H1 (cell line): ENCODE data around the gene NMT2. TPM values are rescaled to one million over a fixed set of nuclear protein-coding genes. Genes with fewer than 3 reads are reported as not detected.

Experiments used
- CTCF ChIA-PET: fragments of 300-600 bp; sonication (Branson Sonifier 250); formaldehyde crosslinking; loops from one replicate; lab custom pipeline; 2021; ENCODE audit not compliant: partially characterized antibody; lab: Charles Lee
- POLR2A ChIA-PET: fragments of 300-600 bp; sonication (Branson Sonifier 250); formaldehyde crosslinking; loops from one replicate; lab custom pipeline; 2021; ENCODE audit warnings: inconsistent platforms; ENCODE audit not compliant: partially characterized antibody; lab: Charles Lee
- DNase-seq, 2 experiments: peaks; one replicate each; pipeline versions ENCODE4 v3.0.0 to v3.0.0-alpha.2; 2010 to 2022; ENCODE audit warnings: low spot score in 2 of 2, low read depth in 1 of 2, mixed read lengths in 1 of 2
- FAIRE-seq: peaks from 2 replicates; lab custom pipeline; 2011; peaks lifted over from hg19 to GRCh38; lab: Jason Lieb, UNC
- H2AFZ ChIP-seq: 2 replicates; pipeline ENCODE4 v1.8.1; 2012; ENCODE audit warnings: low read length, inconsistent platforms
- H2AK5ac ChIP-seq: 2 replicates; pipeline ENCODE4 v1.6.1; 2013; ENCODE audit warnings: low read depth, low read length
- H2BK120ac ChIP-seq: replicated peaks from 2 replicates; pipeline ENCODE3; 2013; ENCODE audit warnings: low read depth, low read length, inconsistent platforms
- H2BK12ac ChIP-seq: 2 replicates; pipeline ENCODE4 v1.6.1; 2013; ENCODE audit warnings: low read depth, low read length
- H2BK15ac ChIP-seq: 2 replicates; pipeline ENCODE4 v1.6.1; 2013; ENCODE audit warnings: low read length
- H2BK20ac ChIP-seq: 2 replicates; pipeline ENCODE4 v1.6.1; 2013; ENCODE audit warnings: low read length
- H2BK5ac ChIP-seq: 2 replicates; pipeline ENCODE4 v1.6.1; 2013; ENCODE audit warnings: low read depth, low read length
- H3K14ac ChIP-seq: 2 replicates; pipeline ENCODE4 v1.6.1; 2013; ENCODE audit warnings: inconsistent platforms; ENCODE audit not compliant: insufficient read length
- H3K18ac ChIP-seq: 2 replicates; pipeline ENCODE4 v1.6.1; 2013; ENCODE audit warnings: low read length; ENCODE audit errors: extremely low read depth
- H3K23ac ChIP-seq: 2 replicates; pipeline ENCODE4 v1.6.1; 2013; ENCODE audit warnings: inconsistent platforms; ENCODE audit not compliant: insufficient read length
- H3K23me2 ChIP-seq: 2 replicates; pipeline ENCODE4 v1.6.1; 2013; ENCODE audit warnings: low read depth, low read length
- H3K27ac ChIP-seq: 2 replicates; pipeline ENCODE4 v1.6.1; 2011; ENCODE audit warnings: low read depth, low read length, inconsistent platforms
- H3K27me3 ChIP-seq, 4 experiments: replicated peaks in 1 of 4; 1 replicate in 1 of 4; 2 replicates in 3 of 4; pipeline versions ENCODE4 v1.6.1 to v1.8.1; 2011 to 2013; ENCODE audit warnings: low read length in 3 of 4, mild to moderate bottlenecking in 3 of 4, inconsistent platforms in 2 of 4, mixed read lengths in 2 of 4, moderate library complexity in 1 of 4; ENCODE audit not compliant: control insufficient read depth in 3 of 4, insufficient read depth in 3 of 4; ENCODE audit errors: extremely low read depth in 1 of 4
- H3K36me3 ChIP-seq, 4 experiments: 2 replicates each; pipeline versions ENCODE4 v1.6.1 to v1.8.1; 2011 to 2013; ENCODE audit warnings: mild to moderate bottlenecking in 4 of 4, low read length in 3 of 4, moderate library complexity in 2 of 4, control low read depth in 1 of 4, inconsistent platforms in 1 of 4; ENCODE audit not compliant: insufficient read depth in 4 of 4, control insufficient read depth in 2 of 4
- H3K4ac ChIP-seq: replicated peaks from 2 replicates; pipeline ENCODE3; 2013; ENCODE audit warnings: low read length, low read depth, mixed read lengths, inconsistent platforms; ENCODE audit not compliant: insufficient read length
- H3K4me1 ChIP-seq, 4 experiments: replicated peaks in 1 of 4; 1 replicate in 1 of 4; 2 replicates in 3 of 4; pipeline versions ENCODE4 v1.6.1 to v1.8.1; 2011 to 2013; ENCODE audit warnings: low read length in 3 of 4, inconsistent platforms in 2 of 4, mixed read lengths in 1 of 4; ENCODE audit not compliant: insufficient read depth in 4 of 4, control insufficient read depth in 3 of 4
- H3K4me2 ChIP-seq, 2 experiments: 2 replicates each; pipeline versions ENCODE4 v1.6.1 to v1.8.1; 2011 to 2013; ENCODE audit warnings: low read depth in 2 of 2, low read length in 2 of 2, control low read depth in 1 of 2, inconsistent platforms in 1 of 2, mild to moderate bottlenecking in 1 of 2; ENCODE audit not compliant: insufficient read depth in 1 of 2
- H3K4me3 ChIP-seq, 4 experiments: fragments of 200-600, 300-600 bp in 1 of 4; sonication (generic), shearing (Covaris generic), sonication (Bioruptor Twin) in 1 of 4; 2 replicates each; pipeline versions ENCODE4 v1.5.1 to v1.8.1; 2011 to 2016; ENCODE audit warnings: low read length in 4 of 4, low read depth in 3 of 4, control low read depth in 2 of 4, inconsistent platforms in 2 of 4, mild to moderate bottlenecking in 2 of 4, mixed read lengths in 1 of 4, moderate library complexity in 1 of 4; ENCODE audit not compliant: insufficient read depth in 2 of 4; ENCODE audit errors: extremely low read depth in 1 of 4
- H3K56ac ChIP-seq: replicated peaks from 2 replicates; pipeline ENCODE3; 2013; ENCODE audit warnings: low read depth, mild to moderate bottlenecking, mixed read lengths, low read length, inconsistent platforms; ENCODE audit not compliant: insufficient read length
- H3K79me1 ChIP-seq: 2 replicates; pipeline ENCODE4 v1.6.1; 2013; ENCODE audit warnings: low read depth, low read length, control low read depth
- H3K79me2 ChIP-seq, 2 experiments: 2 replicates each; pipeline versions ENCODE4 v1.6.1 to v1.8.1; 2012 to 2013; ENCODE audit warnings: low read length in 2 of 2, mild to moderate bottlenecking in 2 of 2, inconsistent platforms in 1 of 2; ENCODE audit not compliant: insufficient read depth in 2 of 2, control insufficient read depth in 1 of 2
- H3K9ac ChIP-seq, 4 experiments: replicated peaks in 1 of 4; 1 replicate in 1 of 4; 2 replicates in 3 of 4; pipeline versions ENCODE4 v1.6.1 to v1.8.1; 2011 to 2013; ENCODE audit warnings: low read depth in 3 of 4, low read length in 3 of 4, control low read depth in 2 of 4, mild to moderate bottlenecking in 2 of 4, moderate library complexity in 2 of 4, inconsistent platforms in 1 of 4; ENCODE audit errors: extremely low read depth in 1 of 4
- H3K9me3 ChIP-seq, 2 experiments: 2 replicates each; pipeline versions ENCODE4 v1.6.1 to v1.8.1; 2012 to 2013; ENCODE audit warnings: mild to moderate bottlenecking in 2 of 2, moderate library complexity in 2 of 2, control low read depth in 1 of 2, inconsistent platforms in 1 of 2, low read depth in 1 of 2, low read length in 1 of 2, mixed read lengths in 1 of 2; ENCODE audit not compliant: insufficient read depth in 2 of 2
- H4K20me1 ChIP-seq, 2 experiments: replicated peaks in 1 of 2; 2 replicates each; pipeline versions ENCODE3 to v1.8.1; 2011 to 2013; ENCODE audit warnings: inconsistent platforms in 2 of 2, low read length in 2 of 2, mild to moderate bottlenecking in 1 of 2; ENCODE audit not compliant: insufficient read depth in 2 of 2, control insufficient read depth in 1 of 2
- H4K5ac ChIP-seq: 2 replicates; pipeline ENCODE4 v1.6.1; 2013; ENCODE audit warnings: low read length, low read depth, mixed read lengths, inconsistent platforms; ENCODE audit not compliant: insufficient read length
- H4K8ac ChIP-seq: 2 replicates; pipeline ENCODE4 v1.8.0; 2013; ENCODE audit warnings: mild to moderate bottlenecking, moderate library complexity, low read length, inconsistent platforms; ENCODE audit not compliant: insufficient read depth; ENCODE audit errors: extremely low read depth
- H4K91ac ChIP-seq: replicated peaks from 2 replicates; pipeline ENCODE3; 2013; ENCODE audit warnings: low read length, mixed read lengths, inconsistent platforms; ENCODE audit not compliant: insufficient read length
- CBX8 ChIP-seq: fragments of 300-800, 300-1000 bp; sonication (generic); IDR thresholded peaks from 2 replicates; pipeline ENCODE4 v1.7.1; 2016; ENCODE audit warnings: low read depth, low read length, borderline replicate concordance
- KDM1A ChIP-seq: fragments of 200-600, 300-600 bp; sonication (generic); IDR thresholded peaks from 2 replicates; pipeline ENCODE4 v1.7.1; 2016; ENCODE audit warnings: mild to moderate bottlenecking, low read length, borderline replicate concordance
- WGBS, 2 experiments: shearing (Covaris generic) in 1 of 2; methylation state at CpG; one replicate each; pipeline versions ENCODE4 v1.1.6 to v1.1.7; 2013 to 2015; ENCODE audit warnings: low lambda C conversion rate in 2 of 2, mixed read lengths in 2 of 2, inconsistent platforms in 1 of 2, low coverage in 1 of 2, missing lambda C conversion rate in 1 of 2; ENCODE audit not compliant: insufficient replicate concordance in 2 of 2, insufficient coverage in 1 of 2, insufficient read length in 1 of 2; ENCODE audit errors: extremely low coverage in 1 of 2, missing lambda C conversion rate in 1 of 2; 5-methylcytosine and 5-hydroxymethylcytosine counted together
- polyA plus RNA-seq, 7 experiments: library from polyadenylated mRNA; depleted of rRNA in 3 of 7; stranded (reverse) in 5 of 7; unstranded in 2 of 7; fragments of >200 nt in 5 of 7; fragments of 200-250 nt in 2 of 7; gene quantifications; 1 replicate in 5 of 7; 2 replicates in 1 of 7; 4 replicates in 1 of 7; pipeline versions ENCODE4 v1.2.1 to v1.2.3, GENCODE V29; 2011 to 2013; ENCODE audit warnings: missing spikeins in 2 of 7, mixed read lengths in 2 of 7
- total RNA-seq: library from RNA; stranded (reverse); fragmentation: NEBNext Ultra II Directional; extraction: Animal tissue kit (Norgen Biotek cat#: 25700); gene quantifications from 2 replicates; pipeline ENCODE4 v1.2.1, GENCODE V29; 2021

NMT2 gene
- total and polyA plus RNA-seq, 2 of the 8 experiments (the other 6 are each of a cell fraction or from before 2014, with no cell fraction given): 4.4 to 15.4 TPM

DNA sequence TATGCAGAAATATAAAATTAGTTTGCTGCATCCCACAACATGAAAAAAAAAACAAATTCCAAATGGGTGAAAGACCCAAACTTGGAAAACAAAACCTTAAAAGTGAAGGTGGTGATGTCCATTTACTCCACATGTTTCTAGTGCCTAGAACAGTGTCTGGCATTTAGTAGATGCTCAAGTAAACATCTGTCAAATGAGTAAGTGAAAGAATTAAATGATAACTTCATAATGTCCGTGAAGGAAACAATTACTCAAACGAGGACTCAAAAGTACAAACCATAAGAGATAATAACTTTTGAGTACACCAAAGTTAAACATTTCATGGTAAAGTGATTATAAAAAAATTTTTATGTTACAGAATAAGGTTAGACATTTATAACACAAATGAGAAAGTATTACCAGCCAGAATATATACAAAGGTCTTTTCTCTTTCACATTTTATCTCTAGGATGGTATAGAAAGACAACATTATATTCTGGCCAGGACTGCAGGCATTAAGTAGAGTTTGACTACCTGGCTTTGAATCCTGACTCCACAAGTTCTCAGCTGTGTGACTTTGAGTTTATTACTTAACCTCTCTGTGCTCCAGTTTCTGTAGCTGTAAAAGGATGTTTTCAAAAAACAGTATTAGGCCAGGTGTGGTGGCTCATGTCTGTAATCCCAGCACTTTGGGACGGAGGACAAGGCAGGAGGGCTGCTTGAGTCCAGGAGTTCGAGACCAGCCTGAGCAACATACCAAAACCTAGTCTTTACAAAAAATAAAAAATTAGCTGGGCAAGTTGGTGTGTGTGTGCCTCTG, 20.7 kb downstream of the NMT2 start:
- H2AK5ac ChIP-seq: no peak overlapping the region
- H3K36me3 ChIP-seq: no peaks in the 10 kb centered on the region
- no peak overlapping the region for H3K27ac ChIP-seq
- POLR2A ChIA-PET: no interaction called here
- H3K4ac ChIP-seq: no peak overlapping the region
- peaks cover 0 to 4% of the 10 kb centered on the region in 2 experiments for H4K20me1 ChIP-seq
- FAIRE-seq (no peak), DNase-seq (no peak)
- no peak overlapping the region for H3K14ac ChIP-seq
- CTCF ChIA-PET: no interaction called here
- no peak overlapping the region for H3K4me3 ChIP-seq
- no peak overlapping the region for H4K5ac ChIP-seq
- no peak overlapping the region for H2BK15ac ChIP-seq
- H2BK12ac ChIP-seq: no peak overlapping the region
- no peaks in the 10 kb centered on the region for H3K27me3 ChIP-seq
- no peak overlapping the region for H2AFZ ChIP-seq
- H3K9ac ChIP-seq: no peak overlapping the region
- no peak overlapping the region for H2BK120ac ChIP-seq
- H2BK20ac ChIP-seq: no peak overlapping the region
- H3K56ac ChIP-seq: no peak overlapping the region
- 95% methylated on average over 4 of the region's 4 CpGs; no CpG with 5 or more reads in 1 of the 2 experiments for WGBS, 2 experiments
- TF ChIP-seq KDM1A (peak; percentile 59; the same call in 1 of the 2 replicates), CBX8 (no peak)
- H3K18ac ChIP-seq: no peak overlapping the region
- H2BK5ac ChIP-seq: no peak overlapping the region
- peaks cover 4% of the 10 kb centered on the region; the same call in 1 of the 2 replicates for H3K79me1 ChIP-seq
- no peak overlapping the region for H3K4me2 ChIP-seq
- no peak overlapping the region for H3K23ac ChIP-seq
- no peak overlapping the region for H4K8ac ChIP-seq
- no peaks in the 10 kb centered on the region; a peak in 1 of 7 replicates for H3K4me1 ChIP-seq
- no peak overlapping the region for H4K91ac ChIP-seq
- peaks cover 8% of the 10 kb centered on the region; the same call in 1 of the 2 replicates for H3K23me2 ChIP-seq
- H3K79me2 ChIP-seq: peaks cover 0 to 21% of the 10 kb centered on the region in 2 experiments; a peak in 2 of 4 replicates
- H3K9me3 ChIP-seq: 0 out of 4 replicates have a peak, but pooled peaks cover 0 to 4% of the 10 kb centered on the region in 2 experiments
